GM18520 (cell line): ENCODE results near the gene NXPH2.

Source experiments
- ATAC-seq: cut with Tn5 transposase; IDR thresholded peaks from one replicate; pipeline ENCODE4 v1.9.1; 2021; ENCODE audit not compliant: unreplicated experiment

The NXPH2 gene

DNA sequence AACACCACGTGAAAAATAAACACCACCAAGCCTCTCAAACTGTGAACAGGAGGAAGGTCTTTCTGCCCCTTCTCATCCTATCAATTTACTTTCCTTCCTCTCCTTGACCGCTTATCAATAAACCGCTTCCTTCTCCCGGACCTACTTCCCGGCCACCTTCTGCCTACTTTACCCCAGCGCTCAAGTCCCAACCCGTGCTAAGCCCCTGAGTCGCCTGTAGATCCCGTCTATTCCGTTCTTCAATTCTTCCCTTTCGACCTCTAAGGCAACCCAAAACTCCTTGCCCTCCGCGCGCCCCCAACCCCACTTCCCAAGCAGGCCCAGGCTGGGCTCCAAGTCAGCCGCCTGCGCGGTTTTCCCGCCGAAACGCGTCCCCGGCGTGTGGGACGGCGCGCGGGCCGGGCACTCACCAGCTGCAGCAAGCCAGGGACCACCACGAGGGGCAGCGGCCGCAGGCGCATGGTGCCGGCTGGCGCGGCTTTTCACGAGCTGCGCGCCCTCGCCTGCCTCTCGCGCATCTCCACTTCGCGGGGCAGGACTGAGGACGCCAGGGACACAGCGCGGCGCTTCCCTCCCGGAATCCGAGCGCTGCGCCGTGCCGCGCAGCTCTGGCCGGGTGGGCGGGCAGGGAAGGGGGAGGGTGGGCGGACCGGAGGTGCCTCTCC is at the start of gene NXPH2:
TSS of gene NXPH2 (minus strand) at position 610 of the 665 bp plus-strand sequence. CDS start at position 461, 149 bp downstream.
- no peak for ATAC-seq

DNA sequence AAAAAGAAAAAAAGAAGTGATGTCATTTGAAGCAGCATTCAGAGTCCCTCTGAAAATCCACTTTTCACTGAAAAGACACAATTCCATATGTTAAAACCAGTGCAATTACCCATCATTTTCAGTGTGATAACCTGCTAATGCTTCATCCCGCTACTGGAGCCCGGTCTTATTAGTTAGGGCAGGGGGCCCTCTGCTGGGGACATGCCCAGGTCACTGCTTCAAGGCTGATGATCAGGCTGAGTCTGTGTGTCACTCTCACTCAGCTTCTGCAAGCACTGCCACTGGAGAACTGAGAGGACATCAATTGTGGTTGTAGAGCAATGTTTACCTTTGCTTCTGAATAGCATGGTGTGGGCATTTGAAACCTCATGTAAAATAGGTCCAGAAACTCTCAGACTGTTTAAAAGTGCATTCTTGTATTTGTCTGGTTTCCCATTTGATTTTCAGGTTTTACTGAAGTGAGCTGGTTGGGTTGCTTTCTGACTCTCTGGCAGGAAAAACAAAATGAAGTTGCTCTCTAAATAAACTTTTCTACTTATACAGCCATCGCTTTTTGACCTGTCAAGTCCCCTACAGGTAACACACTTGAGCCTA is 49.2 kb upstream of the NXPH2 start:
- peak; percentile 42 for ATAC-seq

DNA sequence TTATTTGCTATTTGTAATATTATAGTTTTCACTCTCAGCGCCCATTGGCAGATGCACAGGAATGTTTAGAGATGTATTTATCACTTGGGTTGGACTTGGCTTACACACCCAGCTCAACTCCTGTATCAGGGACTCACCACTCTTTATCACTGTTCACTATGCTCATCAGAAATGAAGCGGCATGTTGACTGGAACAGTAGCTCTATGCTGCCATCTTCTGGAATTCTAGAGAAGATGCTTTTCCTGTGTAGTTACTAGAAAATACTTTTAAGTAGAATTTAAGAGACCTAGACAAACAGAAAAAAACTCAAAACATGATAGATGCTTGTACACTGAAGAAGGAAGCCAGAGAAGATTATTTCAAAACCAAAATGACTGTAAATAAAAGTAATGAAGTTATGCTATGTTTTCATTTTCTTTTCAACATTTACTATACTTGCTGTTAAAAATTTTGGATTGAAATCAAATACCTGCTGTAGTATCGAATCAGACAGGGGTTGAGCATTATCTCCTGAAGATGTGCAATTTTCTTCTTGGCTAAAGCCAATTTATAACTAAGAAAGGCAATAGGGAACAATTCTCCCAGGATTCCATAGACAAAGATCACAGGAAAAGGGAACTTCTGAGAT is 47.4 kb upstream of the NXPH2 start:
- peak; percentile 67 for ATAC-seq

DNA sequence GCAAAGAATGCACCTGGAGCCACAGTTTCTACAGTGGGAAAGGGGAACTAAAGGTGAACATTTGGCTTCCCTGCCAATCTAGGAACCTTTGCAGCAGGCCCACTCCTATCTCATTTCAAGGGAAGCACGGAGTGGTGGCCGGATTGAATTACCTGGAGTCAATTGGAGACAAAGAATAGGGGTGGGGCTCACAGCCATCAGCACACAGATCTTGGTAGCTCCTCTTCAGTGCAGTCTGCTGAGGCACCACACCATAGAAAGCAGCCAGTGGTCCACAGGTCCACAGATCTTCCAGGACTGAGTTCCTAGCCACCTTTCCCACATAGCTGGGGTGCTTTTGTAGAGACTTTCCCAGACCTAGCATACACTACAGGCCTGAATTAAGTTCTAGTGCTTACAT is 43.5 kb upstream of the NXPH2 start:
- no peak for ATAC-seq

- ATAC-seq = no peak
Observed at GRCh38 chr2:138819964-138820363, 39.8 kb upstream of the NXPH2 start.

- no peak for ATAC-seq
Observed at GRCh38 chr2:138818556-138818955, 38.4 kb upstream of the NXPH2 start.

GRCh38 chr2:138814123-138814898 is 34.1 kb upstream of the NXPH2 start:
- peak; percentile 53 for ATAC-seq

GRCh38 chr2:138811431-138811830 is 31.2 kb upstream of the NXPH2 start:
- ATAC-seq = no peak

GRCh38 chr2:138794724-138795123 is 14.5 kb upstream of the NXPH2 start:
- ATAC-seq = no peak

GRCh38 chr2:138787053-138787666 is 7.0 kb upstream of the NXPH2 start:
- no peak for ATAC-seq

DNA sequence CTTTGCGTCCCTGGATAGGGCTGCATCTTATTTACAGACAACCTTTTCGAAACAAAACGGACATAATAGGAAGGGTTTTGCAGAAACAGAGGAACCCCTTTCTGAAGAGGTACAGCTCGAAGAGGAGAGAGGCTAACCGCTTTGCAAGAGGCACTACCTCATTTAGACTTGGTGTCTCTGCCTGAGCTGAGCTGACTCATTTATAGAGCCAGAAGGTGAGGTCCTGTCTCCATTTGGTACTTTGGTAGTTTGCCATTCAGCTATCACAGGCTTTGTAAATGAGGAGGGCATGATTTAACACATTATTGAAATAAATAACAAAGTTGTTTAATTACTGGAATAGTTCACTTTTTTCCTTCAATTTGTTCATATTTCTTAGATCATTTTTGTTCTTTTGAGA is 2.2 kb upstream of the NXPH2 start:
- no peak for ATAC-seq

GRCh38 chr2:138780908-138781307 is 718 bp upstream of the NXPH2 start:
- ATAC-seq = no peak

GRCh38 chr2:138780446-138780880 is 273 bp upstream of the NXPH2 start:
- no peak for ATAC-seq

DNA sequence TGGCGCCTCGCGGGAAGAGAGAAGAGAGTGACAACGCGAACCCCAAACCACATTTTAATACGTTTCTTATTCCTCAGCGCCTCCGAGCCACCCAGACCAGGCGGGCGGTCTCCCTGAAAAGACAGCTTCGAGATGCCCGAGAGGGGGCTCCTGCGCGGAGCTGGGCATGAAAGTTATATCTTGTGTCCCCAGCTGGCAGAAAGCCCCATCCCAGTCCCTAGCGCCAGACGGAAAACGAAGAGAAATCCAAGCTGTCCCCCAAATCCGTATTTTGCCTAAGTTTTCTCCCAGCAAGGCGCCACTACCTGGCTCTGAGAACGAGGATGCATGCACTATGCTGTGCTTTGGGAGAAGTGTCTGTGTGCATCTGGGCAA is 797 bp downstream of the NXPH2 start:
- no peak for ATAC-seq

DNA sequence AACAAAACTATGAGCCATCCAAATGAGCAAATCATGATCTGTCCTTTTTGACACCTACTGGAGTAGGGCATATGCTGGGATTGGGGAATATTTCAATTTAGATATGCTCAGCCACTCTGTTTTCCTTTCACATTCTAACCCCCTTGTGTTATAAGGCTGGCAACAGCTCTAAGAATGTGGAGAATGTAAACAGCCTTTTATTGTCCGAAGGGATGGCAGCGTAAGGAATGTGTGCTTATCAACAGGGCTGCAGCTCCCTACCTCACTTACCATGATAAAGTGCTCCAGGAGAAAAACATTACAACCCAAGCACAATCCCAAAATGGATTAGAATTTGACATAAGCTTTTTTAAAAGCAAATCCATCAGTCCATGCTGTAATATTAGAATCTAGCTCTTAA is 2.2 kb downstream of the NXPH2 start:
- no peak for ATAC-seq

DNA sequence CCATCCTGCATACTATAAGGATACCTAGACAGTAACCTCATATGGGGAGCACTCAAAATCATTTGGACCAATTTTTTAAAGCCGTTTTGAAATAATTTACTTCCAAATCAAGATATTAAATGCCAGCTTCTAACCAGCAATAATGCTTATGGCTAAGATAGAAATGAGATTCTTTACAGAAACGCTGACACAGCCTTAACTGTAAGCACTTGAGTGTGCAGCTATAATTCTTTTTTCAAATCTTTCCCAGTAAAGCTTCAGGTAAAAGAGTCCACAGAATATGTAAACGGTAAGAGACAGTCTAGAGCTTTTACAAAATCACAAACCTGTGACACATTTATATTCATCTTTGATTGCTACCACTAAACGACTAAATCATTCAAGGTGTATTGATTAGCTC is 4.5 kb downstream of the NXPH2 start:
- ATAC-seq = no peak

GRCh38 chr2:138771534-138771933 is 8.7 kb downstream of the NXPH2 start:
- no peak for ATAC-seq

GRCh38 chr2:138767101-138767500 is 13.1 kb downstream of the NXPH2 start:
- no peak for ATAC-seq

GRCh38 chr2:138766464-138766863 is 13.7 kb downstream of the NXPH2 start:
- ATAC-seq = no peak

- no peak for ATAC-seq
Observed at GRCh38 chr2:138763971-138764370, 16.2 kb downstream of the NXPH2 start.

DNA sequence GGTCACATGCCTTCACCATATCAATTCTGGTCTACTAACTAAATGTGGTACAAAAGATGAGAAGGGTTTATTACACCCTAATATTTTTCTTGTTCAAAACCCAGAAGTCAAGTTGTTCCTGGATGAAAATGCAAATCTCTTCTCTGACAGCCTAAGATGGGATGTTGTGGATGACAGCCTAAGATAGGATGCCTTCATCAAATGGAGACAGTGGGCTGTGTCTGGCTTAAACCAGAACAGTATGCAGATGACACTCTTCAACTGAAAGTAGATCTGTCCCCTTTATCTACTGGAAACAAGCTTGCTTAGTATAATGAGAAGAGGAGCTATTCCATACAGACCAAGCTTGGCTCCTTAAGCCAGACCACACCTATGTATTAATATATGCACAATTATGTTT is 17.7 kb downstream of the NXPH2 start:
- no peak for ATAC-seq
